ENCODE results near the gene EP400. TPM values are rescaled to one million over a fixed set of nuclear protein-coding genes. Genes with fewer than 3 reads are reported as not detected.

Gene EP400
- total RNA-seq, 4 donors from 2014 or later = 12.6 to 28.0 (median 22.8) TPM

GRCh38 chr12:131990066-131990979 lies 40.6 kb downstream of the EP400 start:
- peaks cover 0 to 100% of the 10 kb centered on the region in 2 donors for H3K36me3 ChIP-seq
- no peak for TF ChIP-seq EP300 (IDR thresholded peaks at IDR 0.05)
- TF ChIP-seq CTCF (IDR thresholded peaks at IDR 0.05) = no peak
- TF ChIP-seq POLR2A (IDR thresholded peaks at IDR 0.05) = no peak
- TF ChIP-seq POLR2AphosphoS5 (IDR thresholded peaks at IDR 0.05) = no peak
- ATAC-seq = no peak
- H3K4me1 ChIP-seq = peaks cover 0 to 11% (median 0%) of the 10 kb centered on the region in 3 donors
- H3K27ac ChIP-seq = no peak overlapping the region
- H3K4me3 ChIP-seq = no peak overlapping the region
- H3K9me3 ChIP-seq = no peaks in the 10 kb centered on the region
- 72 to 84% methylated on average over 15 to 21 of the region's 24 CpGs for WGBS, 2 donors (ENCODE audit: low coverage in 1 of 2)
- no peaks in the 10 kb centered on the region for H3K27me3 ChIP-seq

GRCh38 chr12:131990980-131991305 lies 41.2 kb downstream of the EP400 start:
- no peaks in the 10 kb centered on the region for H3K27me3 ChIP-seq
- peaks cover 0 to 100% of the 10 kb centered on the region in 2 donors for H3K36me3 ChIP-seq
- ATAC-seq = no peak
- H3K4me3 ChIP-seq = no peak overlapping the region
- WGBS, 2 donors (ENCODE audit: low coverage in 1 of 2) = 65% methylated on average over 4 of the region's 9 CpGs; no CpG with 5 or more reads in 1 of the 2 donors
- TF ChIP-seq EP300 (IDR thresholded peaks at IDR 0.05) (no peak), POLR2AphosphoS5 (IDR thresholded peaks at IDR 0.05) (no peak), POLR2A (IDR thresholded peaks at IDR 0.05) (no peak), CTCF (IDR thresholded peaks at IDR 0.05) (no peak)
- H3K4me1 ChIP-seq = peaks cover 0 to 11% (median 0%) of the 10 kb centered on the region in 3 donors
- H3K27ac ChIP-seq = no peak overlapping the region
- H3K9me3 ChIP-seq = no peaks in the 10 kb centered on the region

GRCh38 chr12:131991816-131992430 lies 42.2 kb downstream of the EP400 start:
- H3K27ac ChIP-seq = no peak overlapping the region
- H3K9me3 ChIP-seq = no peaks in the 10 kb centered on the region
- 72 to 86% methylated on average over 4 to 8 of the region's 11 CpGs for WGBS, 2 donors (ENCODE audit: low coverage in 1 of 2)
- peaks cover 0 to 11% (median 0%) of the 10 kb centered on the region in 3 donors for H3K4me1 ChIP-seq
- no peak for ATAC-seq
- TF ChIP-seq POLR2AphosphoS5 (IDR thresholded peaks at IDR 0.05) (no peak), POLR2A (IDR thresholded peaks at IDR 0.05) (no peak)
- H3K27me3 ChIP-seq = no peaks in the 10 kb centered on the region
- peaks cover 0 to 100% of the 10 kb centered on the region in 2 donors for H3K36me3 ChIP-seq
- no peak overlapping the region for H3K4me3 ChIP-seq

GRCh38 chr12:131994589-131994988 lies 44.8 kb downstream of the EP400 start:
- no peak for ATAC-seq
- Histone ChIP-seq H3K4me3 (no peak overlapping the region), H3K27me3 (no peaks in the 10 kb centered on the region), H3K9me3 (no peaks in the 10 kb centered on the region), H3K36me3 (peaks cover 0 to 86% of the 10 kb centered on the region in 2 donors), H3K27ac (no peak overlapping the region), H3K4me1 (no peaks in the 10 kb centered on the region)
- WGBS, 2 donors (ENCODE audit: low coverage in 1 of 2) = 86 to 90% methylated on average over 4 of the region's 4 CpGs
- TF ChIP-seq CTCF (IDR thresholded peaks at IDR 0.05) (no peak), POLR2A (IDR thresholded peaks at IDR 0.05) (no peak), POLR2AphosphoS5 (IDR thresholded peaks at IDR 0.05) (no peak), EP300 (IDR thresholded peaks at IDR 0.05) (no peak)

GRCh38 chr12:132000286-132000872 lies 50.6 kb downstream of the EP400 start:
- Histone ChIP-seq H3K4me3 (no peak overlapping the region), H3K27me3 (no peaks in the 10 kb centered on the region), H3K4me1 (no peaks in the 10 kb centered on the region), H3K9me3 (no peaks in the 10 kb centered on the region), H3K36me3 (peaks cover 0 to 63% of the 10 kb centered on the region in 2 donors), H3K27ac (no peak overlapping the region)
- ATAC-seq = no peak
- TF ChIP-seq CTCF (IDR thresholded peaks at IDR 0.05) (no peak), POLR2A (IDR thresholded peaks at IDR 0.05) (no peak), POLR2AphosphoS5 (IDR thresholded peaks at IDR 0.05) (no peak), EP300 (IDR thresholded peaks at IDR 0.05) (no peak)
- WGBS, 2 donors (ENCODE audit: low coverage in 1 of 2) = 78 to 90% methylated on average over 1 of the region's 1 CpG

All from gastroesophageal sphincter (tissue), 4 donors.